Hematopoietic multipotent progenitor cell treated with erythropoietin and hydrocortisone succinate and interleukin-3 and kit ligand, for 15 days (in vitro differentiated cells): ENCODE results near the gene TENM3.
"Not testable (repeated sequence)": the region's sequence is repeated elsewhere in the genome, so short reads cannot be mapped to it uniquely, and the experiment has no call there.

ENCODE experiments used
- DNase-seq: peaks from one replicate; pipeline ENCODE4 v3.0.0-alpha.2; 2015; ENCODE audit warnings: low spot score

TENM3 gene

DNA sequence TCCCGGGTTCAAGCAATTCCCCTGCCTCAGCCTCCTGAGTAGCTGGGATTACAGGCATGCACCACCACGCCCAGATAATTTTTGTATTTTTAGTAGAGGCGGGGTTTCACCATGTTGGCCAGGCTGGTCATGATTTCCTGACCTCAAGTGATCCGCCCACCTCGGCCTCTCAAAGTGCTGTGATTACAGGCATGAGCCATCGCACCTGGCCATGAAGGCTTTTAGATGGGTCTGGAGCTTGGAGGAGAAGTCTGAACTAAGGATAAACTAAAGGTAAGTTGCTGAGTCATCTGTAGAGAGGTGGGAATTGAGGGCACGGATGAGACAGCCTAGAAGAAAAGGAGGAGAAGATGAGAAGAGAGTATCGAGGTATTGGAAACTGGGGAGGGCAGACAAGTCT lies at the start of gene TENM3:
TENM3 (plus strand) TSS at position 199 of the 400 bp plus-strand sequence. CDS start 80,619 bp downstream, outside the sequence.
- DNase-seq = not testable (repeated sequence)

DNA sequence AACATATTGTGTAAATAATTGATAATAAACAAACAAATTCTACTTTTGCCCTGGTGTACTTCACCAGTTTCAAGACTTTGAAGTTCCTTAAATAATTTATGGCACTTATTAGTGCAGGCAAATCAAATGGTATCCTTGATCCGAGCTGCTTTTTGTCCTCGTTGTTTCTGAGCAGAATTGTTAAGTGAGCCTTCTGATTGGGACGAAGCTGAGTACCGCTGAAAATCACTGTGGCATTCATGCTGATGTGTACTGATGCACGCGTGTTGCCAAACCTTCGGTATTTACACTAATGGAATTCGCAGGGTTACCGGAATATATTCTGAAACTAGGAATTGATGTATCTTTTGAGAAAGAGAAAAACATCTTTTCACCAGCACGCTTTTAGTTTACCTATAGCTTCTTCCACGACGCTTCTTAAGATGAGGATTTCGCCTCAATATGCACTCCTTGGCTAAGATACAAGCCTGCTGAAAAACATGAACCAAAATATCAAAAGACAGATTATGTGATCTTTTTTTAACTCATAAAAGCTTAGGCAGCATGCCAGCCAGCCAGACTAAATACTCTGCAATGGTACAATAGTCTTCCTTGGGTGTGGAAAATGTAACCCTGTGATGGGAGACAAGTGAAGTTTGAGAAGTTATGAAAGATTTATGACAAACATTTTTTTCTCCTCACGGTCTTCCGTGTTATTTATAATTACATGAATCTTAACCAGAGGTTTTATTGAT lies 48.9 kb upstream of the TENM3 start:
- DNase-seq = no peak

DNA sequence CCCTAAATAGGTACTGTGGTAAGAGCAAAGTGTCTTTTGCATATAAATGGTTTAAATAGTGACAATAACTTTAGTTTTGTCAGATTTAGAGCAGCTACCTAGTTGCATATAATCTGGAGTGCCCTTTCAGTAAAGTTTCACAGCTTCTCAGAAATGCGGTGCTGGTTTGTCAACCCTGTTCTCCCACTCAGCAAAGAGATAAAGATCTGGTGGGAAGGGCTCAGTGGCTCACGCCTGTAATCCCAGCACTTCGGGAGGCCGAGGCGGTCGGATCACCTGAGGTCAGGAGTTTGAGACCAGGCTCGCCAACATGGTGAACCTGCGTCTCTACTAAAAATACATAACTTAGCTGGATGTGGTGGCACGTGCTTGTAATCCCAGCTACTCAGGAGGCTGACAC lies 45.6 kb upstream of the TENM3 start:
- DNase-seq = no peak

DNA sequence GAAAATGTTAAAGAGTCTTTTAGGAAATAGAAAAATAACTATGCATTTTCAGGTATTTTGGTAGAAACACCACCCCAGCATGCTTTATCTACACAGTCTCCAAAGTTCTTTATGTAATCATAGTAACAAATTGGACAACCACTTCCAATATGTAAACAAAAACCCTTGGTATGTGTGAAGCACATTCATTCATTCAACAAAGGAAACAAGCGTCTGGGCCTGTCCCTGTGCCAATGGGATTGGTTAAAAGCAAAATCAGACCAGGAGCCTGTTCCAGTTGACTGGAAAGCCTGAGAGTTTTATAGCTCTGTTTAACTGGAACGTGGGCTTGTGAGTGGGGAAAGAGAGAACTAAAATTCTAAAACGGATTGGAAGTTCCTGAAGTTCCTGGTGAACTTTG lies 41.3 kb upstream of the TENM3 start:
- DNase-seq = no peak

DNA sequence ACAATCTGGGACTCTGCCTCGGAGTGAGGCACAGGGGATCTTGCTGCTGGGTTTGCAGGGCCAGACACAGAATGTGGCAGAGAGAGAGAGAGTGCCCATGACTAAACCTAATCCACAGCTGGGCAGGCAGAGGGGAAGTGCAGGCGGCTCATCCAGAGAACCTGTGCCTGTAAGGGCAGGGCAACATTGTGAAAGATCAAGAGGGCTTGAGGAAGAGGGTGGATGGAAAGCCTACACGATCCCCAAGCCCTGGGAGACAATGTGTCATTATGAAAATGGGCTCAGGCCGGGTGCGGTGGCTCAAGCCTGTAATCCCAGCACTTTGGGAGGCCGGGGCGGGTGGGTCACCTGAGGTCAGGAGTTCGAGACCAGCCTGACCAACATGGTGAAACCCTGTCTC lies 40.6 kb upstream of the TENM3 start:
- no peak for DNase-seq

DNA sequence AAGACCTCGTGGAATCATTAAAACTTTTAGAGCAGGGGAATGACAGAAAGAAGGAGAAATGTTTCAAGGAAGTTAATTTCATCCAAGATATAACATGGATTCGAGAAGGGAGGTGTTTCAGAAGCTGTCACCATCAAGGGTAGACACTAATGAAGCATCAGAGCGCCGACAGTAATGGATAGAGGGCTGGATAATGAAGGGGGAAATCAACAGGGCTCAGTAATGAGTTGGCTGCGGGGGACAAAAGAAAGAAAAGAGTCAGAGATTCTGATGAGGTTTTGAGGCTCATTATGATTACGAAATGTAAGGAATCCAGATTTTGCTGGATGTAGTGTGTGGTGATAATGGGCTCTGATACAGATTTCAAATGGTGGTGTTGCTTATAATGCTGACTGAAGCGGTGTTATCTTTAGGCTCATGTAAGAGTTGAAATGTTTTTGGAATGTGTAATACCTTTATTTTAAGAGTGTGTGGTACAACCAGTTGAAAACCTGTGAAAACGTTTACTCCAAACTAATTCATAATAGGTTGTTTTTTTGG lies 39.3 kb upstream of the TENM3 start:
- DNase-seq = no peak

DNA sequence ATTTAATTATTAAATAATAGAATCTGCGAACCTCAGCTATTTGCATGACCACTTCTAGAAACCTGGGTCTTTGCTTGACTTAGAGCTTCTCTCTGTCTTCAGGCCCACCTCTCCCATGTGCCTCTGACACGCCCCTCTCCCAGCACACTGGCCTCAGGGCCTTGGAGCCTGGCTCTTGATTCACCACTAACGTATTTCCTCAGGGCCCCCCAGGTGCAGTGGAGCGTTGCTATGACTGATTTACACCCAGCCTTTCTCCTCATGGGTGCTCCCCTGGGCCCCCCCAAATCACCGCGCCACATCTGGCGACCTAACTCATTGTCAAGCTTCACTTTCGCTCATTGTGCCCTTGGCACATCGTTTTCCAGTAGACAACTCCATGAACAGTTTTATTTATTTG lies 37.9 kb upstream of the TENM3 start:
- no peak for DNase-seq

DNA sequence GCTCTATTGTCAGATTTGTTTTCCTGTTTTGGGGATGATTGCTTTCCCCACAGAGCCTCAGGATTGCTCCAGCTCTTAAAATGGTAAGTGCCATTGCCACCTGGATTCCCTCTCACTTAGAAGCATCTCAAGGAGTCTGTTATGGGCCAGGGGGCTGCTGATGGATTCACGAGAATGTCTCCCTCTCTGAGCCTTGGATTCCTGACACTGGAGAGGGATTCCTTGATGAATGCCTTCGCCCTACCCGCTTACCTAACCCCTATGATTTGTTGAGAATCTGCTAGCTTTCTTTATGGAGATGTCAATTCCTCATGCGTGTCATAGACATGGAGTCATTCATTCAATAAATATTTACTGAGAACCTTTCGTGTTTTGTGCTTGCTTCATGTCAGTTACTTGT lies 36.9 kb upstream of the TENM3 start:
- no peak for DNase-seq

DNA sequence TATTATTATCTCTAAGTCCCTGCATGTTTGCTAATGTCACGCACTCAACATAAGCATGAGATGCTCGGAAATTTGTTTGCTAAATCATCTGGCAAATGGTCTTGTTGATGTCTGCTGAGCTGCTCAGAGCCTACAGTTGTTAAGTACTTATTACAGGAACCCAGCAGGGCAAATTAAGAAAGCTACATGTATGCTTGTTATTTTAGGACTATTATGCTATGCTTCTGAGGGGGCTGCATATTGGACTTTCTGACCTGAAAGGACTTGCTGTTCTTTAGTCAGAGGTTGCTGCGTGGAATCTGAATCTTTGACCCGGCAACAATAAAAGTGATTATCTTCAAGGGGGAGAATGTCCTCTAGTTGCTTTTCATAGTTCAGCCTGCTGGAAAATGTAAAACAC lies 36.3 kb upstream of the TENM3 start:
- DNase-seq = no peak

DNA sequence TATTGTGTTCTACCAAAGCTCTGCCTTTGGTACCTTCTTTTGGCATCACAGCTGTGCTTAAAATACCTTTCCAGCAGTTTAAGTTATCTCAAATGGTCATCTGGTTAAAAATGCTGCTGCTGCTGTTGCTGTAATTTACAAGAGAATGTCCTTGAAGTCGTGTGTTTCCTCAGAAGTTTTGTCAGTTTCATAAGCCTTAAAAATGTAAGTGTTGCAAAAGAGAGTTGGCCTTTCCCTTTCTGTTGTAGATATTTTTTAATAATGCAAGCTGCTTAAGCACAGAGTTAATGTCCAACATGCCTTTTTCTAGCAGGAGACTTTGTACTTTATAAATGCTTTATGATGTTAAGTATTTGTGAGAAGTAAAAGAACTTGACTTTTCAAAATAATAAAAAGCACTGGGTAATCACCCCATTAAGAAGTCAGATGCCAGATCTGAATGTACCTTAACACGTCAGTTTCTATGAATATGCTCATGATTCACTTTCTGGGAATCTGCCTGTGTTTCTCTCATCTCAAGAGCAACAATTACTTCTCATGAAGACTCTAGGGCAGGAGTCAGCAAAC lies 35.3 kb upstream of the TENM3 start:
- DNase-seq = no peak

DNA sequence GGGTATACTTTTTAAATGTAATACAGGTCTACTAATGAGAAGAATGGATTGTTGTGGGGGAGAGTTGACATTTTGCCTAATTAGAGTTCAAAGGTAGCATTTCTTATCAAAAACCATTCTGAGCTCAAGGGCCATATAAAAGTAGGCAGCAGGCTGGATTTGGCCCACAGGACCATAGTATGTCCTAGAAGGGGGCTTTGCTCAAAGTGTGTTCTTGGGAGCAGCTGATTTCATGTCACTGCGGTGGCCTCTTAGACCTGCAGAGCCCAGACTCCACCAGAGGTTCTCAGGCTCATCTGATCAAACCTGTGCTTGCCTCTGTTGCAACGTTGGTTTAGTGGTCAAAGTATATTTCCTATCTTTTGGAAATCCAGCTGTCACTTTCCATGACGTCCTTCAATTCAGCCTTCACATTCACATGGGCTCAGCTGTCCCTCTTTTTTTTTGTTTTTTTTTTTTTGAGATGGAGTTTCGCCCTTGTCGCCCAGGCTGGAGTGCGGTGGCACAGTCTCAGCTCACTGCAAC lies 34.6 kb upstream of the TENM3 start:
- no peak for DNase-seq

DNA sequence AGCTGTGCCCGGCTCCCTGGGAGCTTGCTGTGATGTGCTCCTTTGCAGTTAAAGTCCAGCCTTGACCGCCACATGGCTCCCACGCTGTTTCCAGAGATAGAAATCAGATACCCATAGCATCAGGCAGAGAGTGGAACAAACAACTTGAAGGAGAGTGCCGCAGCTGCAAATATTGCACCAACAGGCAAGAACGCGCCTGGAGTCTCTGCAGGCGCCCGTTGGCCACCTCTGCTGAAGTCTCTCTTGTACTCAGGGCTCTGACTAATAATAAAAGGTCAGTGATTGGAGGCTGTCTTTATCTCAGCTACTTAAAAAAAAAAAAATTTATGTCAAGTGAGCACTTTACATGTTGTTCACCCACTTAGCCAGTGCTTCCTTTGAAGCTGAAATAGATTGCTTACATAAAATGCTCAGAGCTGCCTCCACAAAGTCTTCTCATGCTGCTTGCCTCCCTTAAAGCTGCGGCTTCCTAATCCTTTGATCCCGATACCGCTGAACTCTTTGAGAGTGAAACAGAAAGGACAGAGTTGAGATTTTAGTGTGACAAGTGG lies 30.9 kb upstream of the TENM3 start:
- DNase-seq = no peak

DNA sequence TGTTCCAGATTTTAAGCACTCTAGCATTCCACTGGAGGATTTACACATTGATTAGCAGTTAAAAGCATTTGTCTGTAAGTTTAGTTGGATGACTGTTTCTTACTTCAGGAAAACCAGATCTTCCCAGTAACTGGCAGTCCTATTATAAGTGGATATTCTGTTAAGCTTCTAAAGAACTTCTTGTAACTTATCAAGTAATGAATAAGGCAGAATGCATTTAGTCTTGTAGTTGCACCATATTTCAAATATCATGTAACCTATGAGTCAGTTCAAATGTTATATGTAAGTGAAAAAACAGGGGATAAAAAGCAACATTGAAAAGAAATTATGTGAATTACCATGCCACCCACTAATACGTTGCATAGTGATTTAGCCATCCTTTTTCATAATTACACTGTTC lies 30.2 kb upstream of the TENM3 start:
- no peak for DNase-seq

DNA sequence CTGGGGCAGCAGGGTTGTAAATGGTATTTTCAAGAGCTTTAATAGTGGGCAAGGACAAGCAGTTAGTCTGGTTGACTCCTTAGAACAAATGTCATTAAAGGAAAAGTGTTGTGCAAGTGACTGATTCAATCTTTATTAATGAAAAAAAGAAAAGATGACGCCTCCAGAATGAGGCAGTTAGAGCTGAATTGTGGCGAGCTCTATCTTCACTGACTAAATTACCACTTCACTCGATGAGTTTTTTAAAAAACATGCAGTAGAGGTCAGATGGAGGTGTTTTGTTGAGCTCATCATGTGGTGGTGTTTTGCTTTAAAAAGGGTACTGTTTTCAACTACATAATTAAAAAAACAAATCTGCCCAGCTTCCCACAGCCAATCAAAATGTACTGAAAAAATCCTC lies 28.1 kb upstream of the TENM3 start:
- DNase-seq = no peak

DNA sequence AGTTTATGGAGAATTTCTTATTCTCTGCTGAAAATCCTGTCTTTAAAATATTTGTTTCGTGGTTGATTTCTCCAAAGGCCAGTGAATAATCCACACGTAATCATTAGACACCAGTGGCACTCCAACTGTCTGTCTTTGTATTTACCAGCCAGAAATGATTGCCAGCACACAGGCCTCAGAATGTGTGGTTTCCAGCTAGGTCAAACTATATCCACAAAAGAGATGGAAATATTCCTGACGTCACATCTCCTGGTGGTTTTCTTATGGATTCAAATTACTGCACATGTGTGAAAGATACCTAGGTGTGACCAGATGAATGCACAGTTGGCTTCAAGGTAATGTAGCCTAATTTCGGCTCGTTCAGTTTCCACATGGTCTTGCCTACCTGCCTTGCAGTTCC lies 27.2 kb upstream of the TENM3 start:
- DNase-seq = no peak

DNA sequence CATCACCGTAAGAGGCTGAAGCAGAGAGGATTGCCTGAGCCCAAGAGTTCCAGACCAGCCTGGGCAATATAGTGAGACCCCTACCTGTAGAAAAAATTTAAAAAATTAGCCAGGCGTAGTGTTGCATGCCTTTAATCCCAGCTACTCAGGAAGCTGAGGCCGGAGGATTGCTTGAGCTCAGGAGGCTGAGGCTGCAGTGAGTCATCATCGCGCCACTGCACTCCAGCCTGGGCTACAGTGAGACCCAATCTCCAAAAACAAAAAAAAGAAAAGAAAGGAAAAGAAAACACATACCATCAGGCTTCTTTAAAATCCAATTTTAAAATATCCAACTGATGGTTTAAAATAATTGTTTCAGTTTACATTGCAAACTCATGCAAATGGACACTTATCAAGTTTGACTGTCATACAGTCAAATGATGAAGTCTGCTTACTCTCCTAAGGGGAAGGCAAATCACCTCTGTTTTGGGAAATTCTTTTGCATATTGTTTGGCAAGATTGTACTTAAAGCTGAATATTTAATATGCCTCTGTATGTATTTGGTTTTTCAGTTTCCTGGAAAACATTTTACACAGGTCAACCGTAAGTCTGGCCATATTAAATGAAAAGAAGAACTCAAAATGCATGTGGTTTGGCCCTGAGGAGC lies 23.7 kb upstream of the TENM3 start:
- DNase-seq = no peak

DNA sequence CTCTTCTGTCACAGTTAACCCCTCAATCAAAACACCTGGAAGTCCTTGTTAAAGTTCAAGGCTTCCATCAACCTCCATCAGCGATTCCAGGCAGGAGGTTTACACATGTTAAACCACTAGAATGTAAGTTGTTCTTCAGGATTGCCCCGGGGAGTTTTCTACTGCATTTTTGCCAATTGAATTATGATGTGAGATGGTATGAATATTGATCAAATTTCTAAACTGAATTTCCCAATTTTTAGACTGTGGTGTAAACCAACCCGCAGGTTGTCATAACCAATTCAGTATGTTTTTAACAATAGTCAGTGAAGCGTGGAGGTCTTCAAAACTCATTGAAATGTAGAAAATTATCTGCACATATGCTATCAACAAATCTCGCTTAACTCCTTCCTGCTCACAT lies 21.2 kb upstream of the TENM3 start:
- no peak for DNase-seq

DNA sequence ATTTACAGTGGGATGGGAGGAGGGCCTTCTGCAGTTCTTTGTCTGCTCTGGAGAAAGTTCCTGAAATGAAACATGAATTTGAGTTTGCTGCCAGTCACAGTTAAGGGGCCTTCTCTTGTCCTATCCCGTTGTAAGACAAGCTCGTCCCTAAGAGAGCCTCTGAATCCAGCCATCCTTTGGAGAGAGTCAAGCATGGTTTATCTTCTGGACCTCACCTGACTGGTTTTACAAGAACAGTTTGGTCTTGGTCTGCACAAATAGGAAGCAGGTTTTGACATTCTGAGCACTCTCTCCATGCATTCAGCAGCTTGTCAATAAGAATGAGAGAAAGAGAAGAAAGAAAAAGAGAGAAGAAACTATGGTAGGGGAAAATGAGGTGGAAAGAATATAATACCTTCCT lies 20.4 kb upstream of the TENM3 start:
- DNase-seq = no peak

DNA sequence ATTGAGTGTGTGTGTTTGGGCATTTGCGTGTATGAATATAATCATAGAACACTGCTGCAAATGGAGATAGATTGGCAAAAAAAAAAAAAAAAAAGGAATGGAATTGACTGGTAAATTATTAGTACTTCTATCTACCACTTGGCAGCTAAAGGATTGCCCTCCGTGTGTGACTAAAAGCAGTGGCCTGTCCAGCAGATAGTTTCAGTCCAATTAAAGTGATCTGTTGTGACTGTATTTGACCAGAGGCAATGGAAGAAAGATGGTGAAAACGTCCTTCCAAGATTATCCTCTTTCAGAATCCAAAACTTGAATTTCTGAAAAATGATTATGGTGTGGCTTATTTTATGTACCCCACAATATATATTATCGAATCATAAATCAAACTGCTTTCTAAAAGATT lies 19.5 kb upstream of the TENM3 start:
- no peak for DNase-seq

DNA sequence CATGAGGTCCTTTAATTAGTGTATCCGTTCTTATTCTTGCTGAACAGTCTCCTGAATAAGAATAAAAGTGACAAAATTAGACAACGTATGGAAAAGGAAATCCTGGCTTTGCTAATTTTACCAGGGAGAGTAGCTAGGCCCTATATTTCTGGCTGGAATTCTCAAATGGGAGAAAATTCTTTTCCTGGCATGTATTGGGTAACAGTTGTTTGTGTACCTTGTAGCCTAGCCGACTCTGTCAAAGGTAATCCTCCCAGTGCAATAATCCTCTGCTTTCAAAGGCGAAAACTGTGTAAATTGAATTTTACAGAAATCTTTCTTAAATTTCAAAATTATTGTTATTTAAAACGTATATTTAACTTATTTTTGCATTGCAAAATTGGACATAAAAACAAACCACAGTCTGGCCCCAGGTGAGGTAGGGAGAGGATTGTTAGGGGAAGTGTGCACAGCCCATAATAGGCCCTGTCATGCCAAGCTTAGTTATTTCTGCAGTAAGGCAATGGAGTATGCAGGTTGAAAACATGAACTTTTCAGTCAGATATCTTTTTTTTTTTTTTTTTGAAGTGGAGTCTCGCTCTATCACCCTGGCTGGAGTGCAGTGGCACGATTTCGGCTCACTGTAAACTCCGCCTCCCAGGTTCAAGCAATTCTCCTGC lies 18.9 kb upstream of the TENM3 start:
- no peak for DNase-seq

DNA sequence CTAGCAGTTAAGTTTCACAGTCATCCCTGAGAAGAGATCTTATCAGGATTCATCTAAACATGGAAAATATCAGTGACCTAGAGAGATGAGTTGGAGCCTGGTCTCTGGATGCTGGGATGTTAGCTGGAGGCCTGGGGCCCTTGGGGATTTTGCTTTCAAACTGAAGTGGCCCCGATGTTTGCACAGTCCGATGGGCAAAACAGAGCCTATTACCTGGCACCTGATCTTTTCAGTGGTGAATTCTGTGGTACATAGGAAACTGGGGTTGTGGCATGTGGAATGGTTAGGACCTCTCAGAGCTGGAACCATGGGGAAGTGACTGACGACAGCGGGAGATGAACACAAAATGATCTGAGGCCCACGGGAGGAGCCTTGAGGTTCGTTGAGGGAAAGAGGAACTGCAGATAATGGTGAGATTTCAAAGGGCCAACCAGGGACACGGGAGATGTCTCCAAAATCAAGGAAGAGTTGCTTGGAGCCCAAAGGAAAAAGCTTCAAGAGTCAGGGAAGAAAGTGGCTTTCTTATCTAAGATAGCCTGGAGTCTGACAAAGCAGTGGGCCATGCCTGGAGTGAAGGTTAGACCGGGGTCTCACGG lies 17.8 kb upstream of the TENM3 start:
- no peak for DNase-seq

DNA sequence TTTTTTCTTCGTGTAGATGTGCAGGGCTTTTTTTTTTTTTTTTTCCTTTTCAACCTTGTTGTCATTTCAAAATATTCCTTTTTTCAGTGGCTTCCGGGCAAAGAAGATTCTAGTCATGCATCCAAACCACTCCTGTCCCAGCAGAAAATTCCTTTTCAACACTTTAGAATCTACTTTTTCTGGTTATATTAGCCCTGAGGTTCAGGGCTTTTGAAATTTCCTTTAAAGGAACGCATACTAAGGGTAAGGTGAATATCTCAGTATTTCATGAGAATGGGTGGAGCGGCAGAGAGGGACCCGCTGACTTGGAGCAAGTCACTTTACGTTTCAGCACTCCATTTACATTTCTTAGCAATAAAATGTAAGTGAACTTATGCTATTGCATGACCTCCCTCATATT lies 15.6 kb upstream of the TENM3 start:
- no peak for DNase-seq
